Activated T-cell treated with anti-CD3 and anti-CD28 coated beads, Interleukin-2, amount 50 U/mL, for 72 hours (primary cell): ENCODE measurements around the gene SACS. TPM values are rescaled to one million over a fixed set of nuclear protein-coding genes. Genes with fewer than 3 reads are reported as not detected.

Source experiments
- ATAC-seq, 2 donors: fragments of 150-1000 bp; cut with Tn5 transposase; replicated peaks in 1 of 2; 2 replicates each; pipeline ENCODE4 v1.10.0; 2021; ENCODE audit warnings: moderate library complexity in 2 of 2, mild to moderate bottlenecking in 1 of 2
- DNase-seq, 2 donors: peaks; one replicate each; pipeline ENCODE4 v3.0.0; 2021 to 2022; ENCODE audit warnings: mixed read lengths in 1 of 2
- H3K27ac Mint-ChIP-seq: one replicate; pipeline ENCODE4 v1.8.0; 2022; ENCODE audit warnings: mild to moderate bottlenecking, moderate library complexity, mixed read lengths
- H3K27me3 Mint-ChIP-seq: one replicate; pipeline ENCODE4 v1.8.0; 2022; ENCODE audit warnings: low read depth, mixed read lengths
- H3K36me3 Mint-ChIP-seq, 2 donors: one replicate each; pipeline ENCODE4 v1.8.0; 2022; ENCODE audit warnings: mixed read lengths in 2 of 2, mild to moderate bottlenecking in 1 of 2; ENCODE audit not compliant: insufficient read depth in 2 of 2
- H3K4me1 Mint-ChIP-seq: one replicate; pipeline ENCODE4 v1.8.0; 2022; ENCODE audit warnings: low read depth, mixed read lengths
- H3K4me3 Mint-ChIP-seq, 2 donors: one replicate each; pipeline ENCODE4 v1.8.0; 2022; ENCODE audit warnings: mild to moderate bottlenecking in 2 of 2, mixed read lengths in 2 of 2, moderate library complexity in 2 of 2
- H3K9me3 Mint-ChIP-seq, 2 donors: one replicate each; pipeline ENCODE4 v1.8.0; 2022; ENCODE audit warnings: mixed read lengths in 2 of 2
- total RNA-seq, 2 donors: library from RNA; stranded (reverse); gene quantifications; one replicate each; pipeline ENCODE4 v1.2.3, GENCODE V29; 2022

SACS gene
- total RNA-seq, 2 donors from 2014 or later, result 29.1 to 31.1 TPM

DNA sequence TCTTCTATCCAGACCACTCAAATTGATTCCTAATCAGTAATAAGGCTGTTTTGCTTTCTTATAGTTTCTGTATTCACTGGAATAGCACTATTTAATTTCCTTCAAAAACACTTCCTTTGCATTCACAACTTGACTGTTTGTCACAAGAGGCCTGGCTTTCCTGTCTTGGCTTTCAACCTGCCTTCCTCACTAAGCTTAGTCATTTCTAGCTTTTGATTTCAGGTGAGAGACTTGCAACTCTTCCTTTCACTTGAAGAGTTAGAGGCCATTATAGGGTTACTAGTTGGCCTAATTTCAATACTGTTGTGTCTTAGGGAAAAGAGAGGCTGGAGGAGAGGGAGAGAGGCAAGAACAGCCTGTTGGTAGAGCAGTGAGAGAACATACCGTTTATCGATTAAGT is 47.0 kb downstream of the SACS start:
- Mint-ChIP-seq H3K9me3 (no peaks in the 10 kb centered on the region), H3K27ac (no peak overlapping the region), H3K4me3 (peak overlapping the region in 1 of 2 donors; percentile 3), H3K36me3 (peaks cover 0 to 2% of the 10 kb centered on the region in 2 donors), H3K4me1 (peaks cover 41% of the 10 kb centered on the region), H3K27me3 (peaks cover 25% of the 10 kb centered on the region)
- peak; percentile 50 to 61 for ATAC-seq
- peak in 1 of 2 donors; percentile 23 for DNase-seq

DNA sequence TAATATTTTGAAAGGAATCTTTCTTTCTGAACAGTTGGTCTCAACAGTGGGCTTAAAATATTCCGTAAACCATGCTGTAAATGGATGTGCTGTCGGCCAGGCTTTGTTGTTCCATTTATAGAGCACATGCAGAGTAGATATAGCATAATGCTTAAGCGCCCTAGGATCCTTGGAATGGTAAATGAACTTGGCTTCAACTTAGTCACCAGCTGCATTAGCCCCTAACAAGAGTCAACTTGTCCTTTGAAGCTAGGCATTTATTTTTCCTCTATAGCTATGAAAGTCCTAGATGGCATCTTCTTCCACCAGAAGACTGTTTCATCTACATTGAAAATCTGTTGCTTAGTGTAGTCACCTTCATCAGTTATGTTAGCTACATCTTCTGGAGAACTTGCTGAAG is 47.6 kb downstream of the SACS start:
- ATAC-seq, result no peak
- H3K27ac Mint-ChIP-seq, result no peak overlapping the region
- DNase-seq, result no peak
- no peaks in the 10 kb centered on the region for H3K9me3 Mint-ChIP-seq
- H3K27me3 Mint-ChIP-seq, result peaks cover 25% of the 10 kb centered on the region
- peaks cover 0 to 2% of the 10 kb centered on the region in 2 donors for H3K36me3 Mint-ChIP-seq
- H3K4me3 Mint-ChIP-seq, result no peak overlapping the region
- peaks cover 41% of the 10 kb centered on the region for H3K4me1 Mint-ChIP-seq

DNA sequence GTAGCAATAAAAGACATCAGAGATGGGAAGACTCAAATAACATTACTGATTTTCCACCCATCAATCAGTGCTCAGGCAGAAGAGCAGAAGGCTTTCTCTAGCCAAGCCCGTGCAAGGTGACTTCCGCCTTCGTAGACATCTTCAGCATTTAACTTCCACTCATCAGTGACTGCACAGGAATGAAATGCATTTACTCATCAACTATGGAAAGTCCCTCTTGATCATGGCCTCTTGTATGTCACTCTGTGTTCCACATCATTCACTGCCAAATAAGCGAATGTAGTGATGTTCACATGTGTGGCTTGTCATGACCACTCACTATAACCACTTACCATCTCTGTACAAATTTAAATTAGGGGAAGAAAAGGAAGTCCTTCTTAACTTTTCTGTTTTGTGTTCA is 49.4 kb downstream of the SACS start:
- Mint-ChIP-seq H3K27ac (no peak overlapping the region), H3K36me3 (peaks cover 0 to 2% of the 10 kb centered on the region in 2 donors), H3K4me3 (peak overlapping the region in 1 of 2 donors; percentile 27), H3K27me3 (peaks cover 16% of the 10 kb centered on the region), H3K4me1 (peaks cover 55% of the 10 kb centered on the region), H3K9me3 (no peaks in the 10 kb centered on the region)
- DNase-seq, result peak; percentile 34 to 37
- ATAC-seq, result peak; percentile 97 to 98

- ATAC-seq (no peak), DNase-seq (no peak)
- Mint-ChIP-seq H3K36me3 (peaks cover 0 to 2% of the 10 kb centered on the region in 2 donors), H3K9me3 (no peaks in the 10 kb centered on the region), H3K4me3 (no peak overlapping the region), H3K4me1 (peaks cover 65% of the 10 kb centered on the region), H3K27ac (no peak overlapping the region), H3K27me3 (peaks cover 16% of the 10 kb centered on the region)
Measured at GRCh38 chr13:23383151-23383550, 50.4 kb downstream of the SACS start.

GRCh38 chr13:23381866-23382265 is 51.6 kb downstream of the SACS start:
- DNase-seq (no peak), ATAC-seq (no peak)
- no peak overlapping the region for H3K27ac Mint-ChIP-seq
- H3K36me3 Mint-ChIP-seq, result peaks cover 0 to 2% of the 10 kb centered on the region in 2 donors
- peaks cover 74% of the 10 kb centered on the region for H3K4me1 Mint-ChIP-seq
- no peak overlapping the region for H3K4me3 Mint-ChIP-seq
- peaks cover 16% of the 10 kb centered on the region for H3K27me3 Mint-ChIP-seq
- H3K9me3 Mint-ChIP-seq, result no peaks in the 10 kb centered on the region

DNA sequence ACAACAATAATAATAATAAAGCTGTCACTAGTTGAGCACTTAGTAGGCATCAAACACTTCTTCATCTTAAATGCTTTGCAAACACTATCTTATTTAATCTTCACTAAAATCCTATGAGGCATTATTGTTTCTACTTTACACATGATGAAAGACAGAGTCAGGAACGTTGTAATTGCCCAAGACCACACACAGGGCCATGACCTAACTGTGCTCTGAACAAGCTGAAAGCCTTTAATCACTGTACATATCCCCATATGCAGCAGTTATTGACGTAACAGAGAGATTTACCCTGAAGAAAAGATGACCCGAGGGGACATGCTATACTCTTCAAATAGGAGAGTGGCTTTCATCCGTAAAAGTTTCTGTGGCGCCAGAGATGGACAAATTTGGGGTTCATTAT is 53.0 kb downstream of the SACS start:
- no peak overlapping the region for H3K27ac Mint-ChIP-seq
- H3K27me3 Mint-ChIP-seq, result peaks cover 16% of the 10 kb centered on the region
- no peak for DNase-seq
- H3K9me3 Mint-ChIP-seq, result no peaks in the 10 kb centered on the region
- H3K36me3 Mint-ChIP-seq, result peaks cover 0 to 2% of the 10 kb centered on the region in 2 donors
- ATAC-seq, result no peak
- peaks cover 74% of the 10 kb centered on the region for H3K4me1 Mint-ChIP-seq
- no peak overlapping the region for H3K4me3 Mint-ChIP-seq

- DNase-seq (peak; percentile 57 to 69), ATAC-seq (peak; percentile 2 to 25)
- H3K4me1 Mint-ChIP-seq, result peaks cover 65% of the 10 kb centered on the region
- no peak overlapping the region for H3K27ac Mint-ChIP-seq
- no peaks in the 10 kb centered on the region for H3K9me3 Mint-ChIP-seq
- peak overlapping the region; percentile 31 to 47 for H3K4me3 Mint-ChIP-seq
- peaks cover 0 to under 1% of the 10 kb centered on the region in 2 donors for H3K36me3 Mint-ChIP-seq
- H3K27me3 Mint-ChIP-seq, result peaks cover 7% of the 10 kb centered on the region
Measured at GRCh38 chr13:23377983-23378632, 55.4 kb downstream of the SACS start.

GRCh38 chr13:23377579-23377978 is 55.9 kb downstream of the SACS start:
- peak overlapping the region in 1 of 2 donors; percentile 31 for H3K4me3 Mint-ChIP-seq
- no peaks in the 10 kb centered on the region for H3K9me3 Mint-ChIP-seq
- H3K36me3 Mint-ChIP-seq, result no peaks in the 10 kb centered on the region
- DNase-seq (no peak), ATAC-seq (no peak)
- H3K27ac Mint-ChIP-seq, result no peak overlapping the region
- peaks cover 5% of the 10 kb centered on the region for H3K27me3 Mint-ChIP-seq
- H3K4me1 Mint-ChIP-seq, result peaks cover 69% of the 10 kb centered on the region

- Mint-ChIP-seq H3K36me3 (peaks cover 2 to 3% of the 10 kb centered on the region in 2 donors), H3K4me3 (peak overlapping the region; percentile 76), H3K4me1 (peaks cover 79% of the 10 kb centered on the region), H3K27me3 (no peaks in the 10 kb centered on the region), H3K27ac (no peak overlapping the region), H3K9me3 (no peaks in the 10 kb centered on the region)
- DNase-seq (peak; percentile 94 to 95), ATAC-seq (peak; percentile 91 to 92)
Measured at GRCh38 chr13:23375001-23375971, 58.2 kb downstream of the SACS start.

- Mint-ChIP-seq H3K4me1 (peaks cover 50% of the 10 kb centered on the region), H3K4me3 (peak overlapping the region; percentile 31 to 55), H3K27ac (no peak overlapping the region), H3K27me3 (no peaks in the 10 kb centered on the region), H3K36me3 (peaks cover 2 to 13% of the 10 kb centered on the region in 2 donors), H3K9me3 (no peaks in the 10 kb centered on the region)
- ATAC-seq (no peak), DNase-seq (no peak)
Measured at GRCh38 chr13:23372264-23372906, 61.1 kb downstream of the SACS start.

- Mint-ChIP-seq H3K27me3 (no peaks in the 10 kb centered on the region), H3K36me3 (peaks cover 11 to 31% of the 10 kb centered on the region in 2 donors), H3K4me1 (peaks cover 15% of the 10 kb centered on the region), H3K9me3 (no peaks in the 10 kb centered on the region), H3K27ac (no peak overlapping the region), H3K4me3 (no peak overlapping the region)
- ATAC-seq, result no peak
- no peak for DNase-seq
Measured at GRCh38 chr13:23367907-23368306, 65.6 kb downstream of the SACS start.

DNA sequence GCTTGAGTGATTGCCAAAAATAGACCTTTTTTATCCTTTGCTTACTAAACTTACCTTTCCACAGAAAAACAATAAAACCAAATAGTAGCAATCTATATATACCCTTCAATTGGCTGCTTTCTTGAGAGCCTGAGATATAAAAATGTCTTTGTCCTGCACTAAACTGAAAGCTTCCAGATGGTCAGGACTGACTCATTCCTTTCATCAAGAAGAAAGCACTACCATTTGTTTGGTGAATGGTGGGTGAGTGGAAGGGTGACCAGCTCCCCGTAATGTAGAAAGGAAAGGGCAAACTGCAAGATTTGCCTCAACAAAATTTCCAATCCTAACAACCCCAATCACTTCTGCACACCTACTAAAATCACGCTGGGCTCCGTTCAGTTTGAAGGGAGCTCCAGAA is 67.8 kb downstream of the SACS start:
- peaks cover 10 to 34% of the 10 kb centered on the region in 2 donors for H3K36me3 Mint-ChIP-seq
- H3K27ac Mint-ChIP-seq, result no peak overlapping the region
- H3K4me3 Mint-ChIP-seq, result no peak overlapping the region
- H3K27me3 Mint-ChIP-seq, result no peaks in the 10 kb centered on the region
- H3K4me1 Mint-ChIP-seq, result no peaks in the 10 kb centered on the region
- DNase-seq, result no peak
- no peaks in the 10 kb centered on the region for H3K9me3 Mint-ChIP-seq
- ATAC-seq, result no peak

- Mint-ChIP-seq H3K4me3 (no peak overlapping the region), H3K4me1 (no peaks in the 10 kb centered on the region), H3K27me3 (no peaks in the 10 kb centered on the region), H3K27ac (no peak overlapping the region), H3K36me3 (peaks cover 3 to 29% of the 10 kb centered on the region in 2 donors), H3K9me3 (no peaks in the 10 kb centered on the region)
- ATAC-seq (no peak), DNase-seq (no peak)
Measured at GRCh38 chr13:23359882-23360281, 73.6 kb downstream of the SACS start.
